ENCODE data around the gene NUDT12. TPM values are rescaled to one million over a fixed set of nuclear protein-coding genes. Genes with fewer than 3 reads are reported as not detected.

Gene NUDT12
- total RNA-seq, 4 donors from 2014 or later = 3.5 to 14.3 (median 5.8) TPM

- no peak for DNase-seq (ENCODE audit: low spot score)
- no peak for TF ChIP-seq CTCF (IDR thresholded peaks at IDR 0.05)
- no peak for ATAC-seq (ENCODE audit: low FRiP score)
Observed at GRCh38 chr5:103523319-103523718, 39.3 kb downstream of the NUDT12 start.

GRCh38 chr5:103522586-103522985 is 40.0 kb downstream of the NUDT12 start:
- peak; percentile 48 for ATAC-seq (ENCODE audit: low FRiP score)
- no peak for DNase-seq (ENCODE audit: low spot score)
- TF ChIP-seq CTCF (IDR thresholded peaks at IDR 0.05) = no peak

- ATAC-seq (ENCODE audit: low FRiP score) = no peak
- TF ChIP-seq CTCF (IDR thresholded peaks at IDR 0.05) = no peak
Observed at GRCh38 chr5:103519550-103519949, 43.0 kb downstream of the NUDT12 start.

GRCh38 chr5:103514371-103514770 is 48.2 kb downstream of the NUDT12 start:
- no peak for TF ChIP-seq CTCF (IDR thresholded peaks at IDR 0.05)
- no peak for ATAC-seq (ENCODE audit: low FRiP score)

More at GRCh38 chr5:103519550-103519949, 43.0 kb downstream of the NUDT12 start:
- DNase-seq (ENCODE audit: low spot score) = no peak

GRCh38 chr5:103513701-103514100 is 48.9 kb downstream of the NUDT12 start:
- DNase-seq (ENCODE audit: low spot score) (no peak), ATAC-seq (ENCODE audit: low FRiP score) (no peak)
- TF ChIP-seq CTCF (IDR thresholded peaks at IDR 0.05) = no peak

More at GRCh38 chr5:103514371-103514770, 48.2 kb downstream of the NUDT12 start:
- DNase-seq (ENCODE audit: low spot score) = no peak

- no peak for ATAC-seq (ENCODE audit: low FRiP score)
- no peak for TF ChIP-seq CTCF (IDR thresholded peaks at IDR 0.05)
- no peak for DNase-seq (ENCODE audit: low spot score)
Observed at GRCh38 chr5:103512500-103512899, 50.1 kb downstream of the NUDT12 start.

- no peak for TF ChIP-seq CTCF (IDR thresholded peaks at IDR 0.05)
- DNase-seq (ENCODE audit: low spot score) (no peak), ATAC-seq (ENCODE audit: low FRiP score) (no peak)
Observed at GRCh38 chr5:103511554-103511885, 51.1 kb downstream of the NUDT12 start.
